ENCODE results near the gene SUCNR1. TPM values are rescaled to one million over a fixed set of nuclear protein-coding genes. Genes with fewer than 3 reads are reported as not detected.

SUCNR1 gene
- total and polyA plus RNA-seq, 2 donors (not counting 1 experiment from before 2014, with no cell fraction given): under 0.01 to 0.02 TPM

GRCh38 chr3:151903501-151903991 is 30.1 kb downstream of the SUCNR1 start:
- Histone ChIP-seq H3K36me3 (ENCODE audit: control insufficient read depth, insufficient read depth, low read length) (no peaks in the 10 kb centered on the region), H3K4me1 (ENCODE audit: control insufficient read depth, extremely low read depth, insufficient read depth, low read length) (peaks cover 19% of the 10 kb centered on the region)
- DNase-seq (ENCODE audit: low read depth in 2 of 2): peak; percentile 90 to 93

GRCh38 chr3:151905647-151906046 is 32.2 kb downstream of the SUCNR1 start:
- Histone ChIP-seq H3K27ac (ENCODE audit: insufficient read depth, low read length) (no peak overlapping the region), H3K79me2 (ENCODE audit: control insufficient read depth, insufficient read depth, low read length) (no peaks in the 10 kb centered on the region), H3K4me1 (ENCODE audit: control insufficient read depth, extremely low read depth, insufficient read depth, low read length) (peaks cover 12% of the 10 kb centered on the region), H3K27me3 (ENCODE audit: control insufficient read depth, insufficient read depth, low read length) (no peaks in the 10 kb centered on the region), H3K9ac (ENCODE audit: insufficient read depth, low read length) (no peak overlapping the region), H3K9me3 (ENCODE audit: control insufficient read depth, insufficient read depth, low read depth, low read length) (no peaks in the 10 kb centered on the region), H3K36me3 (ENCODE audit: control insufficient read depth, insufficient read depth, low read length) (no peaks in the 10 kb centered on the region), H3K4me3 (replicated peaks in 1 of 4; ENCODE audit: control extremely low read depth in 1 of 4, insufficient read depth in 1 of 4, low read depth in 3 of 4, low read length in 4 of 4) (no peak overlapping the region), H2AFZ (ENCODE audit: low read length) (no peak overlapping the region), H3K4me2 (ENCODE audit: extremely low read depth, insufficient read depth, low read length) (no peak overlapping the region), H4K20me1 (ENCODE audit: control insufficient read depth, extremely low read depth, insufficient read depth, low read length) (no peaks in the 10 kb centered on the region)
- no peak for DNase-seq (ENCODE audit: low read depth in 2 of 2)
- TF ChIP-seq CTCF (conservative IDR thresholded peaks at IDR 0.05 in 1 of 2, IDR thresholded peaks at IDR 0.05 in 1 of 2; ENCODE audit: low read depth in 1 of 2, low read length in 2 of 2) (no peak), EZH2 (IDR thresholded peaks at IDR 0.05; ENCODE audit: low read length, missing control alignments) (no peak)

More at GRCh38 chr3:151903501-151903991, 30.1 kb downstream of the SUCNR1 start:
- TF ChIP-seq CTCF (conservative IDR thresholded peaks at IDR 0.05 in 1 of 2, IDR thresholded peaks at IDR 0.05 in 1 of 2; ENCODE audit: low read depth in 1 of 2, low read length in 2 of 2) (no peak), EZH2 (IDR thresholded peaks at IDR 0.05; ENCODE audit: low read length, missing control alignments) (no peak)
- Histone ChIP-seq H2AFZ (ENCODE audit: low read length) (peak overlapping the region; percentile 16), H3K27me3 (ENCODE audit: control insufficient read depth, insufficient read depth, low read length) (no peaks in the 10 kb centered on the region), H3K27ac (ENCODE audit: insufficient read depth, low read length) (peak overlapping the region; percentile 37), H3K9ac (ENCODE audit: insufficient read depth, low read length) (no peak overlapping the region), H3K9me3 (ENCODE audit: control insufficient read depth, insufficient read depth, low read depth, low read length) (no peaks in the 10 kb centered on the region), H3K79me2 (ENCODE audit: control insufficient read depth, insufficient read depth, low read length) (no peaks in the 10 kb centered on the region), H3K4me3 (replicated peaks in 1 of 4; ENCODE audit: control extremely low read depth in 1 of 4, insufficient read depth in 1 of 4, low read depth in 3 of 4, low read length in 4 of 4) (no peak overlapping the region), H4K20me1 (ENCODE audit: control insufficient read depth, extremely low read depth, insufficient read depth, low read length) (no peaks in the 10 kb centered on the region), H3K4me2 (ENCODE audit: extremely low read depth, insufficient read depth, low read length) (no peak overlapping the region)

GRCh38 chr3:151906751-151907150 is 33.3 kb downstream of the SUCNR1 start:
- TF ChIP-seq CTCF (conservative IDR thresholded peaks at IDR 0.05 in 1 of 2, IDR thresholded peaks at IDR 0.05 in 1 of 2; ENCODE audit: low read depth in 1 of 2, low read length in 2 of 2) (no peak), EZH2 (IDR thresholded peaks at IDR 0.05; ENCODE audit: low read length, missing control alignments) (no peak)
- Histone ChIP-seq H3K79me2 (ENCODE audit: control insufficient read depth, insufficient read depth, low read length) (no peaks in the 10 kb centered on the region), H3K36me3 (ENCODE audit: control insufficient read depth, insufficient read depth, low read length) (no peaks in the 10 kb centered on the region), H3K9me3 (ENCODE audit: control insufficient read depth, insufficient read depth, low read depth, low read length) (no peaks in the 10 kb centered on the region), H3K4me2 (ENCODE audit: extremely low read depth, insufficient read depth, low read length) (no peak overlapping the region), H4K20me1 (ENCODE audit: control insufficient read depth, extremely low read depth, insufficient read depth, low read length) (no peaks in the 10 kb centered on the region), H3K9ac (ENCODE audit: insufficient read depth, low read length) (no peak overlapping the region), H2AFZ (ENCODE audit: low read length) (no peak overlapping the region), H3K27ac (ENCODE audit: insufficient read depth, low read length) (no peak overlapping the region), H3K4me1 (ENCODE audit: control insufficient read depth, extremely low read depth, insufficient read depth, low read length) (peaks cover 11% of the 10 kb centered on the region), H3K4me3 (replicated peaks in 1 of 4; ENCODE audit: control extremely low read depth in 1 of 4, insufficient read depth in 1 of 4, low read depth in 3 of 4, low read length in 4 of 4) (no peak overlapping the region), H3K27me3 (ENCODE audit: control insufficient read depth, insufficient read depth, low read length) (no peaks in the 10 kb centered on the region)
- peak in 1 of 2 donors; percentile 59 for DNase-seq (ENCODE audit: low read depth in 2 of 2)

Measured in fibroblast of lung (primary cell).